Transverse colon (tissue), 4 donors: ENCODE data around the gene C11orf87. TPM values are rescaled to one million over a fixed set of nuclear protein-coding genes. Genes with fewer than 3 reads are reported as not detected.

Source experiments
- DNase-seq: peaks from one replicate; pipeline ENCODE4 v3.0.0-alpha.2; 2019
- H3K27ac ChIP-seq, 4 donors: fragments of 200-600 bp; sonication (generic); 2 replicates each; pipeline ENCODE4 v1.5.1; 2016 to 2018; ENCODE audit warnings: inconsistent platforms in 4 of 4
- H3K27me3 ChIP-seq: fragments of 200-600 bp; sonication (generic); 2 replicates; pipeline ENCODE4 v1.5.1; 2017; ENCODE audit warnings: inconsistent platforms
- H3K36me3 ChIP-seq, 4 donors: fragments of 200-600 bp; sonication (generic); 2 replicates each; pipeline ENCODE4 v1.5.1; 2017 to 2019; ENCODE audit warnings: inconsistent platforms in 4 of 4
- H3K4me1 ChIP-seq, 4 donors: fragments of 200-600 bp; sonication (generic); 2 replicates each; pipeline ENCODE4 v1.5.1; 2017 to 2020; ENCODE audit warnings: inconsistent platforms in 4 of 4
- H3K4me3 ChIP-seq, 4 donors: fragments of 200-600 bp; sonication (generic); 1 replicate in 1 of 4; 2 replicates in 3 of 4; pipeline versions ENCODE4 v1.5.1 to v1.6.1; 2017 to 2019; ENCODE audit warnings: inconsistent platforms in 4 of 4
- H3K9me3 ChIP-seq, 2 donors: fragments of 200-600 bp; sonication (generic); 2 replicates each; pipeline ENCODE4 v1.5.1; 2017 to 2019; ENCODE audit warnings: inconsistent platforms in 2 of 2
- CTCF ChIP-seq, 5 experiments: fragments of 200-600 bp in 3 of 5; fragments of 450-650 bp in 2 of 5; sonication (generic) in 3 of 5; IDR thresholded peaks; 1 replicate in 2 of 5; 2 replicates in 3 of 5; pipeline ENCODE4 v1.5.1; 2016 to 2017; ENCODE audit warnings: antibody characterized with exemption in 5 of 5, inconsistent platforms in 3 of 5, mild to moderate bottlenecking in 2 of 5, moderate library complexity in 1 of 5
- EP300 ChIP-seq: sonication (generic); formaldehyde crosslinking; IDR thresholded peaks from one replicate; pipeline ENCODE4 v1.6.1; 2017; ENCODE audit warnings: antibody characterized with exemption, low read depth
- POLR2A ChIP-seq: fragments of 450-650 bp; IDR thresholded peaks from one replicate; pipeline ENCODE4 v1.6.1; 2016; ENCODE audit warnings: antibody characterized with exemption, mild to moderate bottlenecking, moderate library complexity
- POLR2AphosphoS5 ChIP-seq, 3 donors: sonication (generic); formaldehyde crosslinking; IDR thresholded peaks; one replicate each; pipeline ENCODE4 v1.6.1; 2016; ENCODE audit warnings: antibody characterized with exemption in 3 of 3
- WGBS, 2 donors: methylation state at CpG; one replicate each; pipeline ENCODE4 v1.1.5; 2018; ENCODE audit warnings: low coverage in 1 of 2; 5-methylcytosine and 5-hydroxymethylcytosine counted together
- in situ Hi-C, 4 donors: fragments of 200-750 bp; cut with MboI; loops; one replicate each; pipeline versions ENCODE4 v1.15.0 to v1.15.1; 2017; ENCODE audit warnings: low sequenced_read_pairs in 3 of 4, low pct_ligation_motif_present in 1 of 4, low pct_unique_long_range_greater_than_20kb in 1 of 4
- intact Hi-C: fragments of 100-400 bp; cut with DNase I; formaldehyde crosslinking; loops from one replicate; pipeline ENCODE4 v1.15.1; 2023; ENCODE audit warnings: low total_unique reads
- total RNA-seq, 4 donors: library from RNA; depleted of rRNA; stranded (reverse); fragments of >200 nt; gene quantifications; one replicate each; pipeline ENCODE4 v1.1.0, GENCODE V29; 2016

Gene C11orf87
- total RNA-seq, 4 donors from 2014 or later: not detected

DNA sequence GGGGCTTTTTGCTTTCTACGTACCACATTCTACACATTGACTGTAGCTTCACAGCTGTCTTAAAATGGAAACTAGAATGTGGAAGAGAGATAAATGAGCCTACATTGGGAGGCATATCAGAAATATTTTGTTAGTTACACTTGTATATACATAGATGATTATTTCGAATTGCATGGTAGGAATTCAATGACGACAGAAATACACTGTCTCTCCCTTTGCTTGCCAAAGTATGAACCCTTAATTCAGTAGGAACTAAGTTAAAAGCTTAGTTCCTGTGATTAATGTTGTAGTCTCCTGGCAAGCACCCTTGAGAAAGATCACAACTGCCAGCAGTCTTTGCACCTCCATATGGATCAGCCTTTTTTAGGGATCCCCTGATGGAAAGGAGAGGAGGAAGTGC, 10.1 kb downstream of the C11orf87 start:
- TF ChIP-seq CTCF (IDR thresholded peaks at IDR 0.05) (no peak), EP300 (no peak), POLR2AphosphoS5 (IDR thresholded peaks at IDR 0.05) (no peak)
- no peaks in the 10 kb centered on the region for H3K36me3 ChIP-seq
- no peak overlapping the region for H3K27ac ChIP-seq
- H3K27me3 ChIP-seq: no peaks in the 10 kb centered on the region
- H3K9me3 ChIP-seq: no peaks in the 10 kb centered on the region
- in situ Hi-C loops (no loop called here), intact Hi-C loops (no loop called here)
- 73 to 79% methylated on average over 3 of the region's 3 CpGs for WGBS, 2 donors
- H3K4me1 ChIP-seq: no peaks in the 10 kb centered on the region
- no peak for DNase-seq
- H3K4me3 ChIP-seq: no peak overlapping the region

- no peaks in the 10 kb centered on the region for H3K27me3 ChIP-seq
- no peaks in the 10 kb centered on the region for H3K4me1 ChIP-seq
- in situ Hi-C loops (no loop called here), intact Hi-C loops (no loop called here)
- no peaks in the 10 kb centered on the region for H3K9me3 ChIP-seq
- TF ChIP-seq EP300 (no peak), POLR2AphosphoS5 (IDR thresholded peaks at IDR 0.05) (no peak), CTCF (IDR thresholded peaks at IDR 0.05) (no peak), POLR2A (no peak)
- H3K4me3 ChIP-seq: no peak overlapping the region
- no peak overlapping the region for H3K27ac ChIP-seq
- no peaks in the 10 kb centered on the region for H3K36me3 ChIP-seq
- WGBS, 2 donors: 58 to 63% methylated on average over 2 to 3 of the region's 3 CpGs
- no peak for DNase-seq
These were observed 11.8 kb downstream of the C11orf87 start for GRCh38 chr11:109433753-109434256.

DNA sequence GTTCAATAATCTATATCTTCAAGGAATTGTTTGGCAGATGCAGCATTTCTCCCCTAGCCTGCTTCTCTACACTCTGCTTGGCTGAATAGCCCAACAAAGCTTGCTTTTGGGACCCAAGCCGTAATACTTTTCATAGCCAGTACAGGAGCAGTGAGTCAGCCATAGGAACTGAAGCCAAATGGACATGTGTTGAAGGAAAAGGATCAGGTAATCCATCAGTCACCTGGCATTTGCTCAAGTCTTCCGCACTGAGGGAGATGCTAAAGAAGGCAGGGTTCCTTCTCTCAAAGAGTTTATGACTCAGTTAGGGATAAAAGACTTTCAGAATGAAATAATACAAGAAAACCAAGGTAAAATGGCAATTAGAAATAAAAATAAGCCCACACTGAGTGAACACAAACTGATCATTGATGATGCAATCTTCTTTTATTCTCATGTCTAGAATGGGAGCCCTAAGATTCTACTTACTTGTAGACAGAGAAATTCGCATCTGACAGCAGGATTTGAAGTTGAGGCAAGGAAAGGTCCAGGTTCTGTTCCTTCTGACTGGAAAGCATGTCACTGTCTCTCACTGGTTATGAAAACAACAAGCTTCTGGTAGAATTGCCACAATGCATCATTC, 13.2 kb downstream of the C11orf87 start:
- no peaks in the 10 kb centered on the region for H3K36me3 ChIP-seq
- no peaks in the 10 kb centered on the region for H3K9me3 ChIP-seq
- no peak overlapping the region for H3K27ac ChIP-seq
- intact Hi-C loops: no loop called here
- no peak for DNase-seq
- in situ Hi-C loops: no loop called here
- TF ChIP-seq EP300 (no peak), CTCF (IDR thresholded peaks at IDR 0.05) (no peak), POLR2AphosphoS5 (IDR thresholded peaks at IDR 0.05) (no peak), POLR2A (no peak)
- 67 to 77% methylated on average over 3 of the region's 3 CpGs for WGBS, 2 donors
- H3K4me1 ChIP-seq: no peaks in the 10 kb centered on the region
- no peak overlapping the region for H3K4me3 ChIP-seq
- no peaks in the 10 kb centered on the region for H3K27me3 ChIP-seq

DNA sequence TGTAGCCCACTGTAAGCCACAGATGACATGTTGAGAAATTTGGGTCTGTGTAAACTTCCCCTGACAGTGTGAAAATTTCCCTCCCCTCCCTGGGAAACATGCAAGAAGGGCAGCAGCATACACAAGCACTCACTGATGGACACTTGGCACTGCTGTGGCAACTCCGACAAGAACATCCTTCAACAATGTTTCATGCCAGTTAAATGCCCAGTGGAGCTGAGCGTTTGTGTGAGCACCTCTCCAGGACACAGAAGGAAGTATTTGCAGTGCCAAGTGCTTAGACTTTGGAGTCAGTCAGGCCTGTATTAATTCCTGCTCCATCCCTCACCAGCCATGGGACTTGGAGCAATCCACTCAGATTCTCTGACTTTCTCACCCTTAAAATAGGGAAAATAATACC, 17.7 kb downstream of the C11orf87 start:
- whole genome bisulfite sequencing, 2 donors: 40 to 64% methylated on average over 2 of the region's 2 CpGs
- H3K27ac ChIP-seq: no peak overlapping the region
- DNase-seq: no peak
- in situ Hi-C loops: no loop called here
- no peaks in the 10 kb centered on the region for H3K36me3 ChIP-seq
- H3K4me1 ChIP-seq: no peaks in the 10 kb centered on the region
- H3K27me3 ChIP-seq: no peaks in the 10 kb centered on the region
- no peak overlapping the region for H3K4me3 ChIP-seq
- intact Hi-C loops: no loop called here
- no peak for TF ChIP-seq POLR2A
- TF ChIP-seq CTCF (IDR thresholded peaks at IDR 0.05): no peak
- TF ChIP-seq EP300: no peak
- TF ChIP-seq POLR2AphosphoS5 (IDR thresholded peaks at IDR 0.05): no peak
- H3K9me3 ChIP-seq: no peaks in the 10 kb centered on the region
